H9 (cell line): ENCODE measurements around the gene ARHGAP45. TPM values are rescaled to one million over a fixed set of nuclear protein-coding genes. Genes with fewer than 3 reads are reported as not detected.

ENCODE experiments used
- DNase-seq: peaks from one replicate; pipeline ENCODE4 v3.0.0-alpha.2; 2017
- H2AFZ ChIP-seq: one replicate; pipeline ENCODE4 v1.6.1; 2013; ENCODE audit warnings: mild to moderate bottlenecking, low read length, control low read depth, moderate library complexity
- H2AK5ac ChIP-seq: 2 replicates; pipeline ENCODE4 v1.6.1; 2013; ENCODE audit warnings: low read length, control low read depth, mixed read lengths; ENCODE audit not compliant: insufficient read length
- H2BK120ac ChIP-seq: one replicate; pipeline ENCODE4 v1.6.1; 2013; ENCODE audit warnings: low read depth, mild to moderate bottlenecking, low read length, control low read depth, inconsistent platforms; ENCODE audit not compliant: poor library complexity, severe bottlenecking
- H2BK12ac ChIP-seq: 2 replicates; pipeline ENCODE4 v1.6.1; 2013; ENCODE audit warnings: low read length, control low read depth, mixed read lengths, low read depth; ENCODE audit not compliant: insufficient read length
- H2BK15ac ChIP-seq: 2 replicates; pipeline ENCODE4 v1.6.1; 2013; ENCODE audit warnings: low read depth, low read length, control low read depth
- H2BK20ac ChIP-seq: one replicate; pipeline ENCODE4 v1.6.1; 2013; ENCODE audit warnings: low read depth, mild to moderate bottlenecking, low read length, control low read depth, inconsistent platforms; ENCODE audit not compliant: poor library complexity, severe bottlenecking
- H2BK5ac ChIP-seq: 2 replicates; pipeline ENCODE4 v1.6.1; 2013; ENCODE audit warnings: low read length, control low read depth, mixed read lengths; ENCODE audit not compliant: insufficient read length
- H3K14ac ChIP-seq: 2 replicates; pipeline ENCODE4 v1.6.1; 2013; ENCODE audit warnings: low read length, control low read depth; ENCODE audit not compliant: insufficient read depth
- H3K18ac ChIP-seq: 2 replicates; pipeline ENCODE4 v1.6.1; 2013; ENCODE audit warnings: low read depth, mild to moderate bottlenecking, mixed read lengths, low read length, control low read depth; ENCODE audit not compliant: insufficient read length
- H3K23ac ChIP-seq: 2 replicates; pipeline ENCODE4 v1.6.1; 2013; ENCODE audit warnings: low read length, control low read depth, mixed read lengths, low read depth; ENCODE audit not compliant: insufficient read length
- H3K23me2 ChIP-seq: 2 replicates; pipeline ENCODE4 v1.6.1; 2013; ENCODE audit warnings: low read depth, mild to moderate bottlenecking, mixed read lengths, low read length, control low read depth; ENCODE audit not compliant: insufficient read length, poor library complexity, severe bottlenecking
- H3K27ac ChIP-seq: 2 replicates; pipeline ENCODE4 v1.5.1; 2013; ENCODE audit warnings: low read length, control low read depth, mixed read lengths, low read depth; ENCODE audit not compliant: insufficient read length
- H3K27me3 ChIP-seq: 2 replicates; pipeline ENCODE4 v1.6.1; 2013; ENCODE audit warnings: low read length, control low read depth, inconsistent platforms; ENCODE audit not compliant: insufficient read depth
- H3K4ac ChIP-seq: 2 replicates; pipeline ENCODE4 v1.6.1; 2013; ENCODE audit warnings: low read depth, mild to moderate bottlenecking, control low read depth, inconsistent platforms, low read length, moderate library complexity
- H3K4me1 ChIP-seq: 2 replicates; pipeline ENCODE4 v1.6.1; 2013; ENCODE audit warnings: low read length, control low read depth, inconsistent platforms; ENCODE audit not compliant: insufficient read depth
- H3K4me2 ChIP-seq: 2 replicates; pipeline ENCODE4 v1.6.1; 2013; ENCODE audit warnings: low read length, control low read depth, mixed read lengths; ENCODE audit not compliant: insufficient read length, insufficient read depth
- H3K56ac ChIP-seq: 2 replicates; pipeline ENCODE4 v1.6.1; 2013; ENCODE audit warnings: low read depth, mild to moderate bottlenecking, mixed read lengths, low read length, control low read depth; ENCODE audit not compliant: insufficient read length
- H3K79me1 ChIP-seq: 2 replicates; pipeline ENCODE4 v1.6.1; 2013; ENCODE audit warnings: low read depth, mild to moderate bottlenecking, moderate library complexity, low read length, control low read depth, inconsistent platforms; ENCODE audit not compliant: insufficient read depth, poor library complexity, severe bottlenecking
- H3K79me2 ChIP-seq: 2 replicates; pipeline ENCODE4 v1.6.1; 2013; ENCODE audit warnings: low read length, control low read depth, inconsistent platforms; ENCODE audit not compliant: insufficient read depth
- H3K9ac ChIP-seq: 2 replicates; pipeline ENCODE4 v1.6.1; 2013; ENCODE audit warnings: low read length, control low read depth, mixed read lengths; ENCODE audit not compliant: insufficient read length; ENCODE audit errors: extremely low read depth
- H3K9me3 ChIP-seq: one replicate; pipeline ENCODE4 v1.6.1; 2013; ENCODE audit warnings: low read depth, low read length, inconsistent platforms; ENCODE audit not compliant: control insufficient read depth
- H3T11ph ChIP-seq: one replicate; pipeline ENCODE4 v1.6.1; 2013; ENCODE audit warnings: mild to moderate bottlenecking, low read length, control low read depth, inconsistent platforms
- H4K20me1 ChIP-seq: one replicate; pipeline ENCODE4 v1.6.1; 2013; ENCODE audit not compliant: control insufficient read depth, insufficient read length, insufficient read depth
- H4K5ac ChIP-seq: 2 replicates; pipeline ENCODE4 v1.6.1; 2013; ENCODE audit warnings: low read depth, mild to moderate bottlenecking, mixed read lengths, low read length, control low read depth; ENCODE audit not compliant: insufficient read length
- H4K8ac ChIP-seq: replicated peaks from 2 replicates; pipeline ENCODE4 v1.6.1; 2013; ENCODE audit warnings: low read length, control low read depth, mixed read lengths, low read depth; ENCODE audit not compliant: insufficient read length
- H4K91ac ChIP-seq: 2 replicates; pipeline ENCODE4 v1.6.1; 2013; ENCODE audit warnings: low read depth, mild to moderate bottlenecking, moderate library complexity, mixed read lengths, low read length, control low read depth; ENCODE audit not compliant: insufficient read length
- H3K27ac Mint-ChIP-seq, 3 experiments: 2 replicates in 2 of 3; 3 replicates in 1 of 3; pipeline ENCODE4 v1.8.0; 2020 to 2021; ENCODE audit warnings: mixed read lengths in 3 of 3, mild to moderate bottlenecking in 1 of 3, moderate library complexity in 1 of 3
- H3K27me3 Mint-ChIP-seq: 2 replicates; pipeline ENCODE4 v1.8.0; 2021; ENCODE audit warnings: low read depth, mild to moderate bottlenecking, moderate library complexity, mixed read lengths
- H3K36me3 Mint-ChIP-seq, 3 experiments: 2 replicates in 2 of 3; 3 replicates in 1 of 3; pipeline ENCODE4 v1.8.0; 2020 to 2021; ENCODE audit warnings: low read depth in 3 of 3, mixed read lengths in 3 of 3; ENCODE audit not compliant: insufficient read depth in 1 of 3
- H3K4me1 Mint-ChIP-seq, 2 experiments: 2 replicates each; pipeline ENCODE4 v1.8.0; 2020; ENCODE audit warnings: mixed read lengths in 2 of 2
- H3K4me3 Mint-ChIP-seq, 2 experiments: 2 replicates in 1 of 2; 3 replicates in 1 of 2; pipeline ENCODE4 v1.8.0; 2020 to 2021; ENCODE audit warnings: mild to moderate bottlenecking in 2 of 2, mixed read lengths in 2 of 2, moderate library complexity in 1 of 2
- H3K9me3 Mint-ChIP-seq, 2 experiments: 2 replicates in 1 of 2; 3 replicates in 1 of 2; pipeline ENCODE4 v1.8.0; 2020; ENCODE audit warnings: mild to moderate bottlenecking in 2 of 2, mixed read lengths in 2 of 2, moderate library complexity in 1 of 2
- WGBS: extraction: QIAGEN DNeasy Blood & Tissue Kit; methylation state at CpG from one replicate; pipeline ENCODE4 v1.1.7; 2013; ENCODE audit warnings: missing lambda C conversion rate, low lambda C conversion rate, mixed read lengths; ENCODE audit not compliant: insufficient read length; ENCODE audit errors: extremely low coverage; 5-methylcytosine and 5-hydroxymethylcytosine counted together
- total RNA-seq: library from RNA; stranded (reverse); gene quantifications from 2 replicates; pipeline ENCODE4 v1.2.1, GENCODE V29; 2021
- TF ChIP-seq, protein P1 (sequence below): fragments of 200-600 bp; sonication (generic); conservative IDR thresholded peaks from 3 replicates; pipeline ENCODE4 v1.8.0; 2021; ENCODE audit warnings: antibody characterized with exemption, mild to moderate bottlenecking

The ARHGAP45 gene
- total RNA-seq, 1 experiment from 2014 or later, result 39.8 TPM

DNA sequence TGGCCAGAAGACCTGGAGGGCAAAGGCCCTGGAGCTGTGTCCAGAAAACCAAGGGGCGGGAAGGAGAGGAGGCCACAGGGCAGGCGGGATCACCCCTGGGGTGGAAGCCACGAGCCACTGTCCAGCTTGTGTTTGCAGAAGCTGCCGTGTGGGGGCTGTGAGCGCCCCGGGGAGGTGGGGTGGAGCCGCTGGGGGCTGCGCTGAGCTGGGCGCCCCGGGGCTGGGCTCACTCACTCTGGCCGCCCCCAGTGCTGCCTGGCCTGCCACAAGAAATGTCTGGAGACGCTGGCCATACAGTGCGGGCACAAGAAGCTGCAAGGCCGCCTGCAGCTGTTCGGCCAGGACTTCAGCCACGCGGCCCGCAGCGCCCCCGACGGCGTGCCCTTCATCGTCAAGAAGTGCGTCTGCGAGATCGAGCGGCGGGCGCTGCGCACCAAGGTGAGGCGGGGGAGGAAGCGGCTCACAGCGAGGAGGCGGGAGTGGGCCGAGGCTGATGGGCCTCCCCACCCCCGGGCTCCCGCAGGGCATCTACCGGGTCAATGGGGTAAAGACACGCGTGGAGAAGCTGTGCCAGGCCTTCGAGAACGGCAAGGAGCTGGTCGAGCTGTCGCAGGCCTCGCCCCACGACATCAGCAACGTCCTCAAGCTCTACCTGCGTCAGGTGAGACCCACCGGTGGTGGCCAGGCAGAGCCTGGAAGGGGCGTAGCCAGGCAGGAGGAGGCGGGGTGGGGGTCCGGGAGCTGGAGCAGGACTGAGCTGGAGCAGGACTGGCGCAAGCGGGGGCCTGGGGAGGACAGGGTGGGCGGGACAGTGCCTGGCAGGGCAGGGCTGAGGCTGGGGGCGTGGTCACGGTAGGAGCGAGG, 14.6 kb downstream of the ARHGAP45 start:
- Histone ChIP-seq H4K20me1 (no peaks in the 10 kb centered on the region), H3K79me1 (no peaks in the 10 kb centered on the region), H3K27ac (no peak overlapping the region), H3T11ph (no peak overlapping the region), H2BK12ac (no peak overlapping the region), H3K18ac (no peak overlapping the region), H3K23me2 (no peaks in the 10 kb centered on the region), H3K27me3 (no peaks in the 10 kb centered on the region), H3K4me2 (peak overlapping the region; percentile 7), H2BK5ac (no peak overlapping the region), H2BK20ac (no peak overlapping the region), H3K56ac (no peak overlapping the region), H2BK15ac (no peak overlapping the region), H2AFZ (no peak overlapping the region), H3K4me1 (no peaks in the 10 kb centered on the region), H3K9ac (no peak overlapping the region), H3K23ac (no peak overlapping the region), H4K91ac (no peak overlapping the region), H3K9me3 (no peaks in the 10 kb centered on the region), H3K79me2 (no peaks in the 10 kb centered on the region), H3K4ac (no peak overlapping the region), H3K14ac (no peak overlapping the region), H4K8ac (no peak overlapping the region), H4K5ac (no peak overlapping the region), H2BK120ac (no peak overlapping the region), H2AK5ac (no peak overlapping the region)
- peaks cover 3 to 9% of the 10 kb centered on the region in 2 experiments; a peak in 2 of 4 replicates for H3K4me1 Mint-ChIP-seq
- H3K4me3 Mint-ChIP-seq, result peak overlapping the region in 1 of 2 experiments; percentile 52; a peak in 3 of 5 replicates
- TF ChIP-seq, protein P1, sequence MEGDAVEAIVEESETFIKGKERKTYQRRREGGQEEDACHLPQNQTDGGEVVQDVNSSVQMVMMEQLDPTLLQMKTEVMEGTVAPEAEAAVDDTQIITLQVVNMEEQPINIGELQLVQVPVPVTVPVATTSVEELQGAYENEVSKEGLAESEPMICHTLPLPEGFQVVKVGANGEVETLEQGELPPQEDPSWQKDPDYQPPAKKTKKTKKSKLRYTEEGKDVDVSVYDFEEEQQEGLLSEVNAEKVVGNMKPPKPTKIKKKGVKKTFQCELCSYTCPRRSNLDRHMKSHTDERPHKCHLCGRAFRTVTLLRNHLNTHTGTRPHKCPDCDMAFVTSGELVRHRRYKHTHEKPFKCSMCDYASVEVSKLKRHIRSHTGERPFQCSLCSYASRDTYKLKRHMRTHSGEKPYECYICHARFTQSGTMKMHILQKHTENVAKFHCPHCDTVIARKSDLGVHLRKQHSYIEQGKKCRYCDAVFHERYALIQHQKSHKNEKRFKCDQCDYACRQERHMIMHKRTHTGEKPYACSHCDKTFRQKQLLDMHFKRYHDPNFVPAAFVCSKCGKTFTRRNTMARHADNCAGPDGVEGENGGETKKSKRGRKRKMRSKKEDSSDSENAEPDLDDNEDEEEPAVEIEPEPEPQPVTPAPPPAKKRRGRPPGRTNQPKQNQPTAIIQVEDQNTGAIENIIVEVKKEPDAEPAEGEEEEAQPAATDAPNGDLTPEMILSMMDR, result peak; percentile 46; the same call in 2 of the 3 replicates
- H3K9me3 Mint-ChIP-seq, result no peaks in the 10 kb centered on the region
- peak overlapping the region; percentile 79 to 84 (median 81); a peak in 4 of 7 replicates for H3K27ac Mint-ChIP-seq
- H3K27me3 Mint-ChIP-seq, result peaks cover 1% of the 10 kb centered on the region
- no CpG with 5 or more reads among the region's 58 CpGs for WGBS
- DNase-seq, result no peak
- H3K36me3 Mint-ChIP-seq, result peaks cover 10 to 45% (median 42%) of the 10 kb centered on the region in 3 experiments; a peak in 6 of 7 replicates
